Fibroblast of villous mesenchyme (primary cell): ENCODE results near the gene LDHAL6B. TPM values are rescaled to one million over a fixed set of nuclear protein-coding genes. Genes with fewer than 3 reads are reported as not detected.

ENCODE experiments used
- DNase-seq: peaks from one replicate; pipeline ENCODE4 v3.0.0-alpha.2; 2010; ENCODE audit warnings: low read depth
- H3K4me3 ChIP-seq: 2 replicates; pipeline ENCODE4 v1.5.1; 2011; ENCODE audit warnings: low read depth, mild to moderate bottlenecking, low read length
- total RNA-seq: library from RNA; depleted of rRNA; stranded (reverse); fragments of >200 nt; gene quantifications from 2 replicates; pipeline ENCODE4 v1.2.3, GENCODE V29; 2012
- TF ChIP-seq, protein P1 (sequence below): IDR thresholded peaks from 2 replicates; pipeline ENCODE4 v1.5.1; 2012; ENCODE audit warnings: low read depth, mild to moderate bottlenecking, low read length; ENCODE audit not compliant: insufficient read depth

LDHAL6B gene
- total RNA-seq, 1 donor = not detected

GRCh38 chr15:59177317-59177660 is 29.4 kb upstream of the LDHAL6B start:
- DNase-seq = no peak
- no peak overlapping the region for H3K4me3 ChIP-seq
- TF ChIP-seq, protein P1, sequence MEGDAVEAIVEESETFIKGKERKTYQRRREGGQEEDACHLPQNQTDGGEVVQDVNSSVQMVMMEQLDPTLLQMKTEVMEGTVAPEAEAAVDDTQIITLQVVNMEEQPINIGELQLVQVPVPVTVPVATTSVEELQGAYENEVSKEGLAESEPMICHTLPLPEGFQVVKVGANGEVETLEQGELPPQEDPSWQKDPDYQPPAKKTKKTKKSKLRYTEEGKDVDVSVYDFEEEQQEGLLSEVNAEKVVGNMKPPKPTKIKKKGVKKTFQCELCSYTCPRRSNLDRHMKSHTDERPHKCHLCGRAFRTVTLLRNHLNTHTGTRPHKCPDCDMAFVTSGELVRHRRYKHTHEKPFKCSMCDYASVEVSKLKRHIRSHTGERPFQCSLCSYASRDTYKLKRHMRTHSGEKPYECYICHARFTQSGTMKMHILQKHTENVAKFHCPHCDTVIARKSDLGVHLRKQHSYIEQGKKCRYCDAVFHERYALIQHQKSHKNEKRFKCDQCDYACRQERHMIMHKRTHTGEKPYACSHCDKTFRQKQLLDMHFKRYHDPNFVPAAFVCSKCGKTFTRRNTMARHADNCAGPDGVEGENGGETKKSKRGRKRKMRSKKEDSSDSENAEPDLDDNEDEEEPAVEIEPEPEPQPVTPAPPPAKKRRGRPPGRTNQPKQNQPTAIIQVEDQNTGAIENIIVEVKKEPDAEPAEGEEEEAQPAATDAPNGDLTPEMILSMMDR = no peak

- no peak overlapping the region for H3K4me3 ChIP-seq
- TF ChIP-seq, protein P1 = no peak
- no peak for DNase-seq
These were observed 28.4 kb upstream of the LDHAL6B start for GRCh38 chr15:59178151-59178695.

DNA sequence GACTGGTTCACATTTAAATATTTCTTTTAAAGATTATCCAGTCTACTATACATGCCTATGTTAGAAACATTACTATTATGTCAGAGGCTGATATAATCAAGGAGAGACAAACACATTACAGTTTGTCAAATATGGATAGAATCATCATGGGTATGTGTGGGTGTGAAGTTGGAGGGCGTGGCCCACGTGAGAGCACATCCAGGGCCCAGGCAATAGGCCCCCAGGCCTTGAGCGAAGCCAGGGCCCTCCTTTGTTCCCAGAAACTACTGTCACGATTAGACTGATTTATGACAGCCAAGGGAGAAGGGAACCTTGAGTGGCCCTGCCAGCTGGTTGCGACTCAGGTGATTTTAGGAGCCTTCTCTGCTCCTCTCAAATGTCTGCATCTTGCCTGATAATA is 26.9 kb upstream of the LDHAL6B start:
- DNase-seq = no peak
- TF ChIP-seq, protein P1 = no peak
- H3K4me3 ChIP-seq = no peak overlapping the region

DNA sequence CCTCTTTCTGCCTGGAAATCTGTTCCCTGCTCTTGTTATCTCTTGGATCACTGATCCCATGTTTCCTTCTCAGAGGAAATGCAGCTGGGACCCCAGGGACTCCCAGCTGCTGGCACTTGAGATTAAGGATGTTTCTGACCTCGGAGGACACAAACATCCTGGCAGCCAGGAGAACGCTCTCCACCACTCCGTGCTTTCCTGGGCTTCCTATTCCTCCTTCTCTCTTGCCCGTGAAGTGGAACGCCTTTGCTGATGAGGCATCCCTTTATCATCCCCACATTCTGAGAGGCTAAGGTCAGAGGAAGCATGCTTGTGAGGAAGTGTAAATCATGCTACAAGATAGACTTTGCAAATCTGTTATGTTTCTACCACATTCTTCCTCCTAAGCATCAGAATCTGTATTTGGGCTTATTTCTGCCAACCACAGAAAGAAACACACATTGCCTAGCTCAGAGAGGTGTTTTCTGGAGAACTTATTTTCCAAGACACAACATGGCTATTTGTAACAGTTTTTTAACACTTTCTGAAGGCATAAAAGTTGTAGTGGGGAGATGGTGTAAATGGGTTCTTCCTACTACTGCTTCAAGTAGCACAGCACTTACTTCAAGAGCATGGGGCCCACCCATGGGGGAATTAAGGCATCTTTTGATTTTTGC is 25.6 kb upstream of the LDHAL6B start:
- DNase-seq = peak; percentile 65
- TF ChIP-seq, protein P1 = no peak
- H3K4me3 ChIP-seq = no peak overlapping the region

- no peak for DNase-seq
- TF ChIP-seq, protein P1 = peak; percentile 15
- H3K4me3 ChIP-seq = no peak overlapping the region
These were observed 20.9 kb upstream of the LDHAL6B start for GRCh38 chr15:59185725-59186124.

DNA sequence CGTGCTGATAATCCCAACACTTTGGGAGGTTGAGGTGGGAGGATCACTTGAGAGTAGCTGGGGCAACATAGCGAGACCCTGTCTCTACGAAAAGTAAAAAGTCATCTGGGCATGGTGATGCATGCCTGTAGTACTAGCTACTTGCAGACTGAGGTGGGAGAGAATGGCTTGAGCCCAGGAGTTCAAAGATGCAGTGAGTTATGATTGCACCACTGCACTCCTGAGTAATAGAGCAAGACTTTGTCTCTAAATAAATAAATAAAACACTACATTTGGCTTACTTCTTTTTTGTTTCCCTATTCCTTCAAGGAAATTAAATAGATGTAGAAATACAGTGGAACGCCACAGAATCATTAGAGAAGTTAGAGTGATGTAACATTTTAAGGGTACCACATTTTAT is 20.1 kb upstream of the LDHAL6B start:
- TF ChIP-seq, protein P1 = no peak
- H3K4me3 ChIP-seq = no peak overlapping the region
- DNase-seq = peak; percentile 46

DNA sequence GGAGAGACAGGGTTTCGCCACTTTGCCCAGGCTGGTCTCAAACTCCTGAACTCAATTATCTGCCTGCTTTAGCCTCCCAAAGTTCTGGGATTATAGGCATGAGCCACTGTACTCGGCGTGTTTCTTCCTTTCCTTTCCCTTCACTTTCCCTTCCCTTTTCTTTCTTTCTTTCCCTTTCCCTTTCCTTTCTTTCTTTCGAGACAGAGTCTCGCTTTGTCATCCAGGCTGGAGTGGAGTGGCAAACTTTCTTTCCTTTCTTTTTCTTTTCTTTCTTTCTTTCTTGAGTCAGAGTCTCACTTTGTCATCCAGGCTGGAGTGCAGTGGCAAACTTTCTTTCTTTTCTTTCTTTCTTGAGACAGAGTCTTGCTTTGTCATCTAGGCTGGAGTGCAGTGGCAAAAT is 17.4 kb upstream of the LDHAL6B start:
- no peak for DNase-seq
- no peak overlapping the region for H3K4me3 ChIP-seq
- TF ChIP-seq, protein P1 = no peak
